Prostate gland (tissue), 2 donors: ENCODE data around the gene NOVA2.

ENCODE experiments used
- POLR2A ChIP-seq: fragments of 450-650 bp; IDR thresholded peaks from one replicate; pipeline ENCODE4 v1.6.1; 2016; ENCODE audit warnings: antibody characterized with exemption, mild to moderate bottlenecking
- TF ChIP-seq, protein P1 (sequence below), 4 experiments: fragments of 200-600 bp in 2 of 4; fragments of 450-650 bp in 2 of 4; sonication (generic) in 2 of 4; IDR thresholded peaks; 1 replicate in 3 of 4; 2 replicates in 1 of 4; pipeline ENCODE4 v1.5.1; 2016 to 2019; ENCODE audit warnings: antibody characterized with exemption in 4 of 4, mild to moderate bottlenecking in 2 of 4, moderate library complexity in 2 of 4

DNA sequence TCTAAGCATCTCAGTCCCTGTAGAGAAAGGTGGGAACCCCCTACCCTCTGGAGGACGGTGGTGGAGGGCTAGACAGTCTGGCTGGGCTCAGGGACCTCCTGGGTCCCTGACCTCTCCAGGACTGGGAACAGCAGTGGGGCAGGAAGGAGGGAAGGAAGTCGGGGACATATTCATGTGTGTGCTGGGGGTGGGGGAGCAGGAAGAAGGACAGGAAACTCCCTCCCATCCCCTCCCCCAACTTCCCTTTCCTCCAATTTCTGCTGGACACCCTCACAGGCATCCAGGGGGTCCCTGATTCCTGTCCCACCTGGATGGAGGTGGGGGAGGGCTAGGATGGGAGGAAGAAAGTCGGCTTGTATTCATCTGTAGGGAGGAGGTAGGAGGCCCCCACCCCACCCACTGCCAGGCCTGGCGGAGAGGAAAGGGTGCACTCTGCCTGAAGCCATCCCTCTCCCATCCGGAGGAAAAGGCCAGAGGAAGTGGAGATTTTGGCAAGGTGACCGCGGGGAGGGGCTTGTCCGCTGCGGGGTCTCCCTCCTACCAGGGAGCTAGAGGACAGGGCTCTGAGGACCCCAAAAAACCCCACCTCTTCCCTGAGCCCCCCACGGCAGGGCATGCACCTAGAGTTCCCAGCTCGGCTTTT, 2.3 kb downstream of the NOVA2 start:
- TF ChIP-seq, protein P1, sequence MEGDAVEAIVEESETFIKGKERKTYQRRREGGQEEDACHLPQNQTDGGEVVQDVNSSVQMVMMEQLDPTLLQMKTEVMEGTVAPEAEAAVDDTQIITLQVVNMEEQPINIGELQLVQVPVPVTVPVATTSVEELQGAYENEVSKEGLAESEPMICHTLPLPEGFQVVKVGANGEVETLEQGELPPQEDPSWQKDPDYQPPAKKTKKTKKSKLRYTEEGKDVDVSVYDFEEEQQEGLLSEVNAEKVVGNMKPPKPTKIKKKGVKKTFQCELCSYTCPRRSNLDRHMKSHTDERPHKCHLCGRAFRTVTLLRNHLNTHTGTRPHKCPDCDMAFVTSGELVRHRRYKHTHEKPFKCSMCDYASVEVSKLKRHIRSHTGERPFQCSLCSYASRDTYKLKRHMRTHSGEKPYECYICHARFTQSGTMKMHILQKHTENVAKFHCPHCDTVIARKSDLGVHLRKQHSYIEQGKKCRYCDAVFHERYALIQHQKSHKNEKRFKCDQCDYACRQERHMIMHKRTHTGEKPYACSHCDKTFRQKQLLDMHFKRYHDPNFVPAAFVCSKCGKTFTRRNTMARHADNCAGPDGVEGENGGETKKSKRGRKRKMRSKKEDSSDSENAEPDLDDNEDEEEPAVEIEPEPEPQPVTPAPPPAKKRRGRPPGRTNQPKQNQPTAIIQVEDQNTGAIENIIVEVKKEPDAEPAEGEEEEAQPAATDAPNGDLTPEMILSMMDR (IDR thresholded peaks at IDR 0.05) = no peak
- TF ChIP-seq POLR2A = no peak
